Activated T-cell treated with anti-CD3 and anti-CD28 coated beads, Interleukin-2, amount 50 U/mL, for 72 hours (primary cell): ENCODE data around the gene ACIN1. TPM values are rescaled to one million over a fixed set of nuclear protein-coding genes. Genes with fewer than 3 reads are reported as not detected.

ENCODE experiments used
- ATAC-seq, 2 donors: fragments of 150-1000 bp; cut with Tn5 transposase; replicated peaks in 1 of 2; 2 replicates each; pipeline ENCODE4 v1.10.0; 2021; ENCODE audit warnings: moderate library complexity in 2 of 2, mild to moderate bottlenecking in 1 of 2
- DNase-seq, 2 donors: peaks; one replicate each; pipeline ENCODE4 v3.0.0; 2021 to 2022; ENCODE audit warnings: mixed read lengths in 1 of 2
- H3K27ac Mint-ChIP-seq: one replicate; pipeline ENCODE4 v1.8.0; 2022; ENCODE audit warnings: mild to moderate bottlenecking, moderate library complexity, mixed read lengths
- H3K27me3 Mint-ChIP-seq: one replicate; pipeline ENCODE4 v1.8.0; 2022; ENCODE audit warnings: low read depth, mixed read lengths
- H3K36me3 Mint-ChIP-seq, 2 donors: one replicate each; pipeline ENCODE4 v1.8.0; 2022; ENCODE audit warnings: mixed read lengths in 2 of 2, mild to moderate bottlenecking in 1 of 2; ENCODE audit not compliant: insufficient read depth in 2 of 2
- H3K4me1 Mint-ChIP-seq: one replicate; pipeline ENCODE4 v1.8.0; 2022; ENCODE audit warnings: low read depth, mixed read lengths
- H3K4me3 Mint-ChIP-seq, 2 donors: one replicate each; pipeline ENCODE4 v1.8.0; 2022; ENCODE audit warnings: mild to moderate bottlenecking in 2 of 2, mixed read lengths in 2 of 2, moderate library complexity in 2 of 2
- H3K9me3 Mint-ChIP-seq, 2 donors: one replicate each; pipeline ENCODE4 v1.8.0; 2022; ENCODE audit warnings: mixed read lengths in 2 of 2
- total RNA-seq, 2 donors: library from RNA; stranded (reverse); gene quantifications; one replicate each; pipeline ENCODE4 v1.2.3, GENCODE V29; 2022

ACIN1 gene
- total RNA-seq, 2 donors from 2014 or later, result 162 to 188 TPM

- H3K4me3 Mint-ChIP-seq, result no peak overlapping the region
- ATAC-seq (peak in 1 of 2 donors; percentile 54), DNase-seq (peak in 1 of 2 donors; percentile 22)
- peaks cover 7 to 18% of the 10 kb centered on the region in 2 donors for H3K36me3 Mint-ChIP-seq
- H3K27ac Mint-ChIP-seq, result no peak overlapping the region
- no peaks in the 10 kb centered on the region for H3K9me3 Mint-ChIP-seq
- no peaks in the 10 kb centered on the region for H3K27me3 Mint-ChIP-seq
- H3K4me1 Mint-ChIP-seq, result peaks cover 25% of the 10 kb centered on the region
Measured at GRCh38 chr14:23076785-23077408, 18.0 kb downstream of the ACIN1 start.

GRCh38 chr14:23074906-23075305, 20.0 kb downstream of the ACIN1 start:
- H3K4me3 Mint-ChIP-seq, result no peak overlapping the region
- DNase-seq (no peak), ATAC-seq (no peak)
- H3K9me3 Mint-ChIP-seq, result no peaks in the 10 kb centered on the region
- no peak overlapping the region for H3K27ac Mint-ChIP-seq
- peaks cover 0 to 12% of the 10 kb centered on the region in 2 donors for H3K36me3 Mint-ChIP-seq
- peaks cover 33% of the 10 kb centered on the region for H3K4me1 Mint-ChIP-seq
- no peaks in the 10 kb centered on the region for H3K27me3 Mint-ChIP-seq

GRCh38 chr14:23071921-23072539, 22.9 kb downstream of the ACIN1 start:
- Mint-ChIP-seq H3K27ac (peak overlapping the region; percentile 64), H3K36me3 (peaks cover 2 to 10% of the 10 kb centered on the region in 2 donors), H3K9me3 (no peaks in the 10 kb centered on the region), H3K4me3 (peak overlapping the region; percentile 83 to 94), H3K4me1 (peaks cover 38% of the 10 kb centered on the region), H3K27me3 (no peaks in the 10 kb centered on the region)
- ATAC-seq, result no peak
- no peak for DNase-seq

- H3K4me1 Mint-ChIP-seq, result peaks cover 38% of the 10 kb centered on the region
- H3K27ac Mint-ChIP-seq, result peak overlapping the region; percentile 64
- H3K9me3 Mint-ChIP-seq, result no peaks in the 10 kb centered on the region
- peaks cover 4 to 12% of the 10 kb centered on the region in 2 donors for H3K36me3 Mint-ChIP-seq
- H3K27me3 Mint-ChIP-seq, result no peaks in the 10 kb centered on the region
- H3K4me3 Mint-ChIP-seq, result peak overlapping the region; percentile 83 to 94
- ATAC-seq, result peak; percentile 95 to 96
- DNase-seq, result peak; percentile 78 to 84
Measured at GRCh38 chr14:23071244-23071920, 23.6 kb downstream of the ACIN1 start.

GRCh38 chr14:23070262-23071129, 24.4 kb downstream of the ACIN1 start:
- H3K4me3 Mint-ChIP-seq, result peak overlapping the region; percentile 83 to 94

GRCh38 chr14:23069413-23069806, 25.5 kb downstream of the ACIN1 start:
- DNase-seq (no peak), ATAC-seq (no peak)
- Mint-ChIP-seq H3K27me3 (no peaks in the 10 kb centered on the region), H3K27ac (no peak overlapping the region), H3K36me3 (peaks cover 9 to 13% of the 10 kb centered on the region in 2 donors), H3K4me3 (peak overlapping the region in 1 of 2 donors; percentile 73), H3K4me1 (peaks cover 43% of the 10 kb centered on the region), H3K9me3 (no peaks in the 10 kb centered on the region)

More at GRCh38 chr14:23070262-23071129, 24.4 kb downstream of the ACIN1 start:
- ATAC-seq, result no peak
- peaks cover 7 to 16% of the 10 kb centered on the region in 2 donors for H3K36me3 Mint-ChIP-seq
- peak overlapping the region; percentile 64 for H3K27ac Mint-ChIP-seq
- no peaks in the 10 kb centered on the region for H3K27me3 Mint-ChIP-seq
- no peaks in the 10 kb centered on the region for H3K9me3 Mint-ChIP-seq
- no peak for DNase-seq
- H3K4me1 Mint-ChIP-seq, result peaks cover 43% of the 10 kb centered on the region

- peak; percentile 70 to 77 for ATAC-seq
- H3K36me3 Mint-ChIP-seq, result peaks cover 10 to 18% of the 10 kb centered on the region in 2 donors
- peak; percentile 74 to 76 for DNase-seq
Measured at GRCh38 chr14:23068789-23069412, 26.0 kb downstream of the ACIN1 start.

GRCh38 chr14:23067847-23068788, 26.8 kb downstream of the ACIN1 start:
- Mint-ChIP-seq H3K9me3 (no peaks in the 10 kb centered on the region), H3K4me3 (peak overlapping the region in 1 of 2 donors; percentile 15), H3K27ac (peak overlapping the region; percentile 36), H3K36me3 (peaks cover 11 to 24% of the 10 kb centered on the region in 2 donors), H3K27me3 (no peaks in the 10 kb centered on the region), H3K4me1 (peaks cover 43% of the 10 kb centered on the region)
- ATAC-seq (no peak), DNase-seq (no peak)

More at GRCh38 chr14:23068789-23069412, 26.0 kb downstream of the ACIN1 start:
- Mint-ChIP-seq H3K4me3 (peak overlapping the region; percentile 15 to 32), H3K9me3 (no peaks in the 10 kb centered on the region), H3K4me1 (peaks cover 43% of the 10 kb centered on the region), H3K27ac (peak overlapping the region; percentile 36), H3K27me3 (no peaks in the 10 kb centered on the region)

- Mint-ChIP-seq H3K27me3 (no peaks in the 10 kb centered on the region), H3K36me3 (peaks cover 13 to 26% of the 10 kb centered on the region in 2 donors)
Measured at GRCh38 chr14:23066855-23067744, 27.8 kb downstream of the ACIN1 start.

GRCh38 chr14:23066368-23066767, 28.6 kb downstream of the ACIN1 start:
- H3K27me3 Mint-ChIP-seq, result no peaks in the 10 kb centered on the region
- no peak for ATAC-seq
- H3K4me3 Mint-ChIP-seq, result no peak overlapping the region
- H3K4me1 Mint-ChIP-seq, result peaks cover 31% of the 10 kb centered on the region
- H3K36me3 Mint-ChIP-seq, result peaks cover 13 to 28% of the 10 kb centered on the region in 2 donors
- H3K9me3 Mint-ChIP-seq, result no peaks in the 10 kb centered on the region
- no peak overlapping the region for H3K27ac Mint-ChIP-seq
- DNase-seq, result no peak

More at GRCh38 chr14:23066855-23067744, 27.8 kb downstream of the ACIN1 start:
- no peak overlapping the region for H3K27ac Mint-ChIP-seq
- H3K4me3 Mint-ChIP-seq, result no peak overlapping the region
- no peak for DNase-seq
- H3K9me3 Mint-ChIP-seq, result no peaks in the 10 kb centered on the region
- H3K4me1 Mint-ChIP-seq, result peaks cover 39% of the 10 kb centered on the region
- no peak for ATAC-seq

GRCh38 chr14:23063601-23064000, 31.3 kb downstream of the ACIN1 start:
- ATAC-seq (no peak), DNase-seq (no peak)
- Mint-ChIP-seq H3K27ac (peak overlapping the region; percentile 26), H3K4me1 (peaks cover 10% of the 10 kb centered on the region), H3K27me3 (no peaks in the 10 kb centered on the region), H3K9me3 (no peaks in the 10 kb centered on the region), H3K36me3 (peaks cover 11 to 31% of the 10 kb centered on the region in 2 donors), H3K4me3 (no peak overlapping the region)
